Astrocyte of the spinal cord (primary cell): ENCODE results near the gene DAGLA.

Experiments
- DNase-seq: peaks from one replicate; pipeline ENCODE4 v3.0.0; 2011; ENCODE audit warnings: low read depth, low spot score
- H3K4me3 ChIP-seq: 2 replicates; pipeline ENCODE4 v1.5.1; 2011; ENCODE audit warnings: low read depth, mild to moderate bottlenecking, low read length, moderate library complexity
- CTCF ChIP-seq: IDR thresholded peaks from 2 replicates; pipeline ENCODE4 v1.5.1; 2012; ENCODE audit warnings: low read depth, mild to moderate bottlenecking, low read length, inconsistent platforms
- in situ Hi-C: cut with HindIII; loops from 2 replicates; pipeline ENCODE4 v1.10.0; 2017; ENCODE audit warnings: low sequenced_read_pairs

Gene DAGLA

GRCh38 chr11:61716478-61717285, 36.5 kb downstream of the DAGLA start:
- no peak for DNase-seq
- TF ChIP-seq CTCF: no peak

GRCh38 chr11:61717286-61718033, 37.3 kb downstream of the DAGLA start:
- no peak overlapping the region for H3K4me3 ChIP-seq
- TF ChIP-seq CTCF: no peak
- in situ Hi-C loops: no loop called here
- no peak for DNase-seq

More at GRCh38 chr11:61716478-61717285, 36.5 kb downstream of the DAGLA start:
- no peak overlapping the region for H3K4me3 ChIP-seq
- in situ Hi-C loops: no loop called here

GRCh38 chr11:61718046-61718531, 37.9 kb downstream of the DAGLA start:
- in situ Hi-C loops: no loop called here
- TF ChIP-seq CTCF: no peak
- H3K4me3 ChIP-seq: peak overlapping the region; percentile 42
- no peak for DNase-seq

GRCh38 chr11:61718621-61719302, 38.6 kb downstream of the DAGLA start:
- no peak for TF ChIP-seq CTCF
- peak; percentile 64 for DNase-seq
- in situ Hi-C loops: no loop called here
- H3K4me3 ChIP-seq: peak overlapping the region; percentile 42

GRCh38 chr11:61719978-61720377, 39.8 kb downstream of the DAGLA start:
- no peak for DNase-seq
- no peak for TF ChIP-seq CTCF
- in situ Hi-C loops: no loop called here
- no peak overlapping the region for H3K4me3 ChIP-seq

- no peak overlapping the region for H3K4me3 ChIP-seq
- no peak for DNase-seq
- in situ Hi-C loops: no loop called here
- TF ChIP-seq CTCF: no peak
Observed at GRCh38 chr11:61720597-61720996, 40.4 kb downstream of the DAGLA start.
